Common myeloid progenitor, CD34-positive (primary cell): ENCODE data around the gene MYO1D.

Source experiments
- CTCF ChIA-PET: fragments of 350-600 bp; sonication (Branson Sonifier 250); formaldehyde crosslinking; loops from one replicate; lab custom pipeline; 2021; ENCODE audit warnings: antibody characterized with exemption; lab: Charles Lee
- POLR2A ChIA-PET: fragments of 350-600 bp; sonication (Branson Sonifier 250); formaldehyde crosslinking; loops from one replicate; lab custom pipeline; 2021; ENCODE audit warnings: antibody characterized with exemption; lab: Charles Lee
- DNase-seq, 3 donors: peaks; one replicate each; pipeline versions ENCODE4 v3.0.0 to v3.0.0-alpha.2; 2013
- H3K27ac ChIP-seq, 2 experiments: 1 replicate in 1 of 2; 2 replicates in 1 of 2; pipeline ENCODE4 v1.7.0; 2013; ENCODE audit warnings: inconsistent platforms in 2 of 2, low read length in 2 of 2, mild to moderate bottlenecking in 2 of 2, low read depth in 1 of 2, moderate library complexity in 1 of 2; ENCODE audit not compliant: severe bottlenecking in 2 of 2, insufficient read depth in 1 of 2, poor library complexity in 1 of 2
- H3K27me3 ChIP-seq, 5 experiments: replicated peaks in 2 of 5; 1 replicate in 3 of 5; 2 replicates in 2 of 5; pipeline versions ENCODE4 v1.6.1 to v1.7.0; 2013; ENCODE audit warnings: low read length in 4 of 5, mild to moderate bottlenecking in 2 of 5, moderate library complexity in 2 of 5, inconsistent platforms in 1 of 5; ENCODE audit not compliant: insufficient read depth in 5 of 5, control insufficient read depth in 4 of 5
- H3K36me3 ChIP-seq, 4 experiments: 1 replicate in 2 of 4; 2 replicates in 2 of 4; pipeline versions ENCODE4 v1.6.1 to v1.7.0; 2013; ENCODE audit warnings: low read length in 3 of 4, control low read depth in 1 of 4, mild to moderate bottlenecking in 1 of 4; ENCODE audit not compliant: control insufficient read depth in 4 of 4, insufficient read depth in 4 of 4
- H3K4me1 ChIP-seq, 4 experiments: 1 replicate in 3 of 4; 2 replicates in 1 of 4; pipeline versions ENCODE4 v1.6.1 to v1.7.1; 2013; ENCODE audit warnings: low read length in 3 of 4, mild to moderate bottlenecking in 3 of 4, control low read depth in 1 of 4, inconsistent platforms in 1 of 4, moderate library complexity in 1 of 4; ENCODE audit not compliant: control insufficient read depth in 4 of 4, insufficient read depth in 4 of 4; ENCODE audit errors: control extremely low read depth in 1 of 4
- H3K4me3 ChIP-seq, 7 experiments: 1 replicate in 4 of 7; 2 replicates in 3 of 7; pipeline versions ENCODE4 v1.5.1 to v1.7.0; 2013; ENCODE audit warnings: mild to moderate bottlenecking in 7 of 7, low read length in 6 of 7, moderate library complexity in 6 of 7, inconsistent platforms in 2 of 7, low read depth in 2 of 7, control low read depth in 1 of 7; ENCODE audit not compliant: insufficient read depth in 4 of 7, control insufficient read depth in 1 of 7; ENCODE audit errors: extremely low read depth in 1 of 7
- H3K9me3 ChIP-seq, 5 experiments: 1 replicate in 4 of 5; 2 replicates in 1 of 5; pipeline versions ENCODE4 v1.6.1 to v1.7.1; 2013; ENCODE audit warnings: low read length in 4 of 5, mild to moderate bottlenecking in 2 of 5, inconsistent platforms in 1 of 5, low read depth in 1 of 5, moderate library complexity in 1 of 5; ENCODE audit not compliant: control insufficient read depth in 4 of 5, insufficient read depth in 2 of 5; ENCODE audit errors: control extremely low read depth in 1 of 5
- WGBS: methylation state at CpG from one replicate; pipeline ENCODE4 v1.1.5; 2013; ENCODE audit not compliant: insufficient coverage; 5-methylcytosine and 5-hydroxymethylcytosine counted together

Gene MYO1D

GRCh38 chr17:32871746-32872145, 5.2 kb downstream of the MYO1D start:
- CTCF ChIA-PET, result interaction anchor here (0.7 kb wide), 1 partner anchor 11 kb away, joined by 4 read pairs; no protein-coding TSS in a partner anchor
- no peaks in the 10 kb centered on the region for H3K27me3 ChIP-seq
- no peak overlapping the region for H3K27ac ChIP-seq
- H3K36me3 ChIP-seq, result no peaks in the 10 kb centered on the region
- H3K4me3 ChIP-seq, result no peak overlapping the region
- DNase-seq, result peak in 2 of 3 donors; percentile 25 to 32
- 60% methylated on average over 4 of the region's 5 CpGs for WGBS
- peaks cover 0 to 26% (median 10%) of the 10 kb centered on the region in 4 experiments for H3K4me1 ChIP-seq
- no peaks in the 10 kb centered on the region for H3K9me3 ChIP-seq
- POLR2A ChIA-PET, result no interaction called here

GRCh38 chr17:32870969-32871368, 6.0 kb downstream of the MYO1D start:
- ChIA-PET POLR2A (no interaction called here), CTCF (interaction anchor here (0.7 kb wide), 1 partner anchor 10 kb away, joined by 4 read pairs; no protein-coding TSS in a partner anchor)
- WGBS, result no CpG with 5 or more reads among the region's 1 CpG
- Histone ChIP-seq H3K4me3 (no peak overlapping the region), H3K27ac (no peak overlapping the region), H3K27me3 (no peaks in the 10 kb centered on the region), H3K4me1 (peaks cover 0 to 19% (median 7%) of the 10 kb centered on the region in 4 experiments), H3K9me3 (no peaks in the 10 kb centered on the region), H3K36me3 (no peaks in the 10 kb centered on the region)
- DNase-seq, result no peak

GRCh38 chr17:32870027-32870670, 6.8 kb downstream of the MYO1D start:
- H3K9me3 ChIP-seq, result no peaks in the 10 kb centered on the region
- peaks cover 0 to 19% (median 6%) of the 10 kb centered on the region in 4 experiments for H3K4me1 ChIP-seq
- H3K36me3 ChIP-seq, result no peaks in the 10 kb centered on the region
- ChIA-PET CTCF (interaction anchor here (0.7 to 1.2 kb wide), 2 partner anchors 38 to 40 kb away, joined by 3 read pairs; no protein-coding TSS in a partner anchor), POLR2A (no interaction called here)
- no peak overlapping the region for H3K4me3 ChIP-seq
- no peak overlapping the region for H3K27ac ChIP-seq
- WGBS, result no CpG with 5 or more reads among the region's 3 CpGs
- DNase-seq, result no peak
- H3K27me3 ChIP-seq, result no peaks in the 10 kb centered on the region

GRCh38 chr17:32869345-32870026, 7.4 kb downstream of the MYO1D start:
- Histone ChIP-seq H3K9me3 (no peaks in the 10 kb centered on the region), H3K36me3 (no peaks in the 10 kb centered on the region), H3K27me3 (no peaks in the 10 kb centered on the region), H3K4me1 (peaks cover 0 to 19% (median 6%) of the 10 kb centered on the region in 4 experiments), H3K4me3 (no peak overlapping the region), H3K27ac (no peak overlapping the region)
- DNase-seq, result no peak
- 95% methylated on average over 4 of the region's 6 CpGs for WGBS
- CTCF ChIA-PET, result interaction anchor here (0.7 to 1.2 kb wide), 3 partner anchors 39 to 86 kb away, joined by 3 to 4 read pairs (median 3); no protein-coding TSS in a partner anchor
- POLR2A ChIA-PET, result no interaction called here

- Histone ChIP-seq H3K4me3 (no peak overlapping the region), H3K36me3 (no peaks in the 10 kb centered on the region), H3K27me3 (no peaks in the 10 kb centered on the region), H3K4me1 (no peaks in the 10 kb centered on the region), H3K27ac (no peak overlapping the region), H3K9me3 (no peaks in the 10 kb centered on the region)
- ChIA-PET POLR2A (no interaction called here), CTCF (interaction anchor here (1.1 kb wide), 1 partner anchor 12 kb away, joined by 5 read pairs; the partner anchor contains the start of gene MYO1D)
- no peak for DNase-seq
- 98% methylated on average over 4 of the region's 4 CpGs for WGBS
These were observed 11.8 kb downstream of the MYO1D start for GRCh38 chr17:32865141-32865540.

- Histone ChIP-seq H3K27ac (no peak overlapping the region), H3K36me3 (no peaks in the 10 kb centered on the region), H3K9me3 (no peaks in the 10 kb centered on the region), H3K4me3 (no peak overlapping the region), H3K27me3 (no peaks in the 10 kb centered on the region), H3K4me1 (no peaks in the 10 kb centered on the region)
- WGBS, result no CpG with 5 or more reads among the region's 1 CpG
- CTCF ChIA-PET, result no interaction called here
- POLR2A ChIA-PET, result no interaction called here
- no peak for DNase-seq
These were observed 13.4 kb downstream of the MYO1D start for GRCh38 chr17:32863559-32863958.

- Histone ChIP-seq H3K36me3 (no peaks in the 10 kb centered on the region), H3K9me3 (no peaks in the 10 kb centered on the region), H3K27me3 (no peaks in the 10 kb centered on the region), H3K4me3 (no peak overlapping the region), H3K4me1 (no peaks in the 10 kb centered on the region), H3K27ac (no peak overlapping the region)
- DNase-seq, result no peak
- ChIA-PET POLR2A (no interaction called here), CTCF (no interaction called here)
- WGBS, result 100% methylated on average over 2 of the region's 2 CpGs
These were observed 14.0 kb downstream of the MYO1D start for GRCh38 chr17:32862940-32863339.
